ENCODE results near the gene TMEM131. TPM values are rescaled to one million over a fixed set of nuclear protein-coding genes. Genes with fewer than 3 reads are reported as not detected.
"Not testable (repeated sequence)": the region's sequence is repeated elsewhere in the genome, so short reads cannot be mapped to it uniquely, and the experiment has no call there.

Gene TMEM131
- total RNA-seq, 1 donor from 2014 or later: 35.4 TPM

- Histone ChIP-seq H3K4me1 (peaks cover 26% of the 10 kb centered on the region), H3K9me3 (no peaks in the 10 kb centered on the region), H3K4me3 (no peak overlapping the region), H3K36me3 (peaks cover 0 to 12% of the 10 kb centered on the region in 2 donors), H3K27me3 (no peaks in the 10 kb centered on the region), H3K27ac (no peak overlapping the region)
- intact Hi-C loops (cut with DNase I): no loop called here
- DNase-seq (ENCODE audit: extremely low spot score in 2 of 2): no peak
- no peak for TF ChIP-seq POLR2A (IDR thresholded peaks at IDR 0.05)
- no peak for TF ChIP-seq POLR2AphosphoS5 (IDR thresholded peaks at IDR 0.05; ENCODE audit: insufficient read depth in 1 of 2, low read depth in 1 of 2)
- TF ChIP-seq, protein P1, sequence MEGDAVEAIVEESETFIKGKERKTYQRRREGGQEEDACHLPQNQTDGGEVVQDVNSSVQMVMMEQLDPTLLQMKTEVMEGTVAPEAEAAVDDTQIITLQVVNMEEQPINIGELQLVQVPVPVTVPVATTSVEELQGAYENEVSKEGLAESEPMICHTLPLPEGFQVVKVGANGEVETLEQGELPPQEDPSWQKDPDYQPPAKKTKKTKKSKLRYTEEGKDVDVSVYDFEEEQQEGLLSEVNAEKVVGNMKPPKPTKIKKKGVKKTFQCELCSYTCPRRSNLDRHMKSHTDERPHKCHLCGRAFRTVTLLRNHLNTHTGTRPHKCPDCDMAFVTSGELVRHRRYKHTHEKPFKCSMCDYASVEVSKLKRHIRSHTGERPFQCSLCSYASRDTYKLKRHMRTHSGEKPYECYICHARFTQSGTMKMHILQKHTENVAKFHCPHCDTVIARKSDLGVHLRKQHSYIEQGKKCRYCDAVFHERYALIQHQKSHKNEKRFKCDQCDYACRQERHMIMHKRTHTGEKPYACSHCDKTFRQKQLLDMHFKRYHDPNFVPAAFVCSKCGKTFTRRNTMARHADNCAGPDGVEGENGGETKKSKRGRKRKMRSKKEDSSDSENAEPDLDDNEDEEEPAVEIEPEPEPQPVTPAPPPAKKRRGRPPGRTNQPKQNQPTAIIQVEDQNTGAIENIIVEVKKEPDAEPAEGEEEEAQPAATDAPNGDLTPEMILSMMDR (IDR thresholded peaks at IDR 0.05): no peak
Observed at GRCh38 chr2:97928591-97928990, 67.2 kb downstream of the TMEM131 start.

GRCh38 chr2:97926946-97927345 lies 68.8 kb downstream of the TMEM131 start:
- Histone ChIP-seq H3K4me3 (no peak overlapping the region), H3K27me3 (no peaks in the 10 kb centered on the region), H3K4me1 (peaks cover 24% of the 10 kb centered on the region), H3K36me3 (peaks cover 0 to 12% of the 10 kb centered on the region in 2 donors), H3K9me3 (no peaks in the 10 kb centered on the region), H3K27ac (no peak overlapping the region)
- intact Hi-C loops (cut with DNase I): no loop called here
- no peak for TF ChIP-seq POLR2AphosphoS5 (IDR thresholded peaks at IDR 0.05; ENCODE audit: insufficient read depth in 1 of 2, low read depth in 1 of 2)
- no peak for TF ChIP-seq POLR2A (IDR thresholded peaks at IDR 0.05)
- TF ChIP-seq, protein P1 (IDR thresholded peaks at IDR 0.05): no peak
- no peak for DNase-seq (ENCODE audit: extremely low spot score in 2 of 2)

DNA sequence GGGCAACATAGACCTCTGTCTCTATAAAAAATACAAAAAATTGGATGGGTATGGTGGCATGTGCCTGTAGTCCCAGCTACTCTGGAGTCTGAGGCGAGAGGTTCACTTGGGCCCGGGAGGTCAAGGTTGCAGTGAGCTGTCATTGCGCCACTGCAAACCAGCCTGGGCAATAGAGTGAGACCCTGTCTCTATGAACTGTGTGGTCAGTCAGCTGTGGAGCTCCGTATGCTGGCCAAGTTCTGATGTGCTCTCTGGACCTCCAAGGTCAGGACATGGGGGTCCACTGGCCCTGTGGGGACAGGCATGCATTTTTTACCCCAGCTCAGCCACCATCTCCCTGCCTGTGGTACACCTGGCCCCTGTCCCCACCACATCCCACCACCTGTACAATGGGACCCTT lies 71.6 kb downstream of the TMEM131 start:
- no peak for TF ChIP-seq POLR2A (IDR thresholded peaks at IDR 0.05)
- no peak for TF ChIP-seq POLR2AphosphoS5 (IDR thresholded peaks at IDR 0.05; ENCODE audit: insufficient read depth in 1 of 2, low read depth in 1 of 2)
- TF ChIP-seq, protein P1 (IDR thresholded peaks at IDR 0.05): no peak
- DNase-seq (ENCODE audit: extremely low spot score in 2 of 2): no peak

DNA sequence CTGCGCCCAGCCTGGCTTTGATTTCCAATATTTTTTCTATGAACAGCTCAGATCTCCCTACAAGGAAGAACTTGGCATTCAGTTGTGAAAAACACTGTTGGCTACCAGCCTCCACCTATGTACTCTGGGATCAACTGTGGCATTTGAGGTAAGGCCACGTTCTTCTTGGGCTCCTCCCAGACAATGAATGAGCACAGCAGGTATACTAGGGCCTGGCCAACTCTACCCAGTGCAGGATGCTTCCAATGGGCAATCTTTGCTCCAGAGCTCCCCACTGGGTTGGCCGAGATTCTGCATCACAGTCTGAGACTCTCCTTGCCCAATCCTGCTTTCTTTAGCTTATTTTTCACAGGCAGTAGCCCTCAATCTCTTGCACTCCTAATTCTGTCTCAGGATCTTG lies 75.9 kb downstream of the TMEM131 start:
- Histone ChIP-seq H3K36me3 (peaks cover 0 to 11% of the 10 kb centered on the region in 2 donors), H3K4me1 (peaks cover 6% of the 10 kb centered on the region), H3K9me3 (no peaks in the 10 kb centered on the region), H3K27me3 (no peaks in the 10 kb centered on the region), H3K27ac (no peak overlapping the region), H3K4me3 (no peak overlapping the region)
- intact Hi-C loops (cut with DNase I): no loop called here
- no peak for TF ChIP-seq POLR2A (IDR thresholded peaks at IDR 0.05)
- no peak for TF ChIP-seq POLR2AphosphoS5 (IDR thresholded peaks at IDR 0.05; ENCODE audit: insufficient read depth in 1 of 2, low read depth in 1 of 2)
- TF ChIP-seq, protein P1 (IDR thresholded peaks at IDR 0.05): no peak
- no peak for DNase-seq (ENCODE audit: extremely low spot score in 2 of 2)

More for the DNA sequence above, 71.6 kb downstream of the TMEM131 start:
- no peaks in the 10 kb centered on the region for H3K9me3 ChIP-seq
- H3K4me1 ChIP-seq: no peaks in the 10 kb centered on the region
- H3K27ac ChIP-seq: no peak overlapping the region
- H3K27me3 ChIP-seq: no peaks in the 10 kb centered on the region
- intact Hi-C loops (cut with DNase I): no loop called here
- peaks cover 0 to 12% of the 10 kb centered on the region in 2 donors for H3K36me3 ChIP-seq
- no peak overlapping the region for H3K4me3 ChIP-seq

- Histone ChIP-seq H3K27me3 (no peaks in the 10 kb centered on the region), H3K4me1 (peaks cover 6% of the 10 kb centered on the region), H3K4me3 (no peak overlapping the region), H3K27ac (no peak overlapping the region), H3K9me3 (no peaks in the 10 kb centered on the region), H3K36me3 (peaks cover 0 to under 1% of the 10 kb centered on the region in 2 donors)
- TF ChIP-seq POLR2A (IDR thresholded peaks at IDR 0.05) (no peak), POLR2AphosphoS5 (IDR thresholded peaks at IDR 0.05; ENCODE audit: insufficient read depth in 1 of 2, low read depth in 1 of 2) (no peak)
- TF ChIP-seq, protein P1 (IDR thresholded peaks at IDR 0.05): no peak
- intact Hi-C loops (cut with DNase I): no loop called here
- no peak for DNase-seq (ENCODE audit: extremely low spot score in 2 of 2)
Observed at GRCh38 chr2:97918818-97919217, 76.9 kb downstream of the TMEM131 start.

DNA sequence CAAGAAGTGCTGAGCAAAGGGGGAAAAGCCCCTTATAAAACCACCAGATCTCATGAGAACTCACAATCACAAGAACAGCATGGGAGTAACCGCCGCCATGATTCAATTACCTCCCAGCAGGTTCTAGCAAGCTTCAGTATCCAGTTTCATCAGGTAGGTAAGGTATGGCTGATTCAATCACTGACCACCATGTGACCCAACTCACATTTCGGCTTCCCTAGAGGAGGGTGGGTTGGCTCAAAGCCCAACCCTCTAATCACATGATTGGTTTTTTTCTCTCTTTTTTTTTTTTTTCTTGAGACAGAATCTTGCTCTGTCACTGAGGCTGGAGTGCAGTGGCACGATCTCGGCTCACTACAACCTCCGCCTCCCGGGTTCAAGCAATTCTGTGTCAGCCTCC lies 78.1 kb downstream of the TMEM131 start:
- intact Hi-C loops (cut with DNase I); H3K4me3 ChIP-seq; DNase-seq (ENCODE audit: extremely low spot score in 2 of 2); H3K9me3 ChIP-seq; H3K4me1 ChIP-seq; H3K36me3 ChIP-seq; H3K27ac ChIP-seq; H3K27me3 ChIP-seq: not testable (repeated sequence)

Data from vagina (tissue), 2 donors.